Measurements from ENCODE around the gene TMEM179. TPM values are rescaled to one million over a fixed set of nuclear protein-coding genes. Genes with fewer than 3 reads are reported as not detected.

TMEM179 gene
- polyA plus RNA-seq, 6 donors from 2014 or later, result not detected

- H3K27ac Mint-ChIP-seq, result peak overlapping the region in 1 of 6 donors; percentile 32
- peaks cover 16 to 46% (median 25%) of the 10 kb centered on the region in 3 donors for H3K27me3 Mint-ChIP-seq
- no peak overlapping the region for H3K4me3 Mint-ChIP-seq
- DNase-seq (no peak), ATAC-seq (ENCODE audit: low read depth in 2 of 2) (no peak)
- H3K4me1 Mint-ChIP-seq, result no peaks in the 10 kb centered on the region
- peaks cover 0 to 8% (median 0%) of the 10 kb centered on the region in 7 donors for H3K9me3 Mint-ChIP-seq
- H3K36me3 Mint-ChIP-seq, result no peaks in the 10 kb centered on the region
These were observed 54.2 kb downstream of the TMEM179 start for GRCh38 chr14:104550340-104550860.

DNA sequence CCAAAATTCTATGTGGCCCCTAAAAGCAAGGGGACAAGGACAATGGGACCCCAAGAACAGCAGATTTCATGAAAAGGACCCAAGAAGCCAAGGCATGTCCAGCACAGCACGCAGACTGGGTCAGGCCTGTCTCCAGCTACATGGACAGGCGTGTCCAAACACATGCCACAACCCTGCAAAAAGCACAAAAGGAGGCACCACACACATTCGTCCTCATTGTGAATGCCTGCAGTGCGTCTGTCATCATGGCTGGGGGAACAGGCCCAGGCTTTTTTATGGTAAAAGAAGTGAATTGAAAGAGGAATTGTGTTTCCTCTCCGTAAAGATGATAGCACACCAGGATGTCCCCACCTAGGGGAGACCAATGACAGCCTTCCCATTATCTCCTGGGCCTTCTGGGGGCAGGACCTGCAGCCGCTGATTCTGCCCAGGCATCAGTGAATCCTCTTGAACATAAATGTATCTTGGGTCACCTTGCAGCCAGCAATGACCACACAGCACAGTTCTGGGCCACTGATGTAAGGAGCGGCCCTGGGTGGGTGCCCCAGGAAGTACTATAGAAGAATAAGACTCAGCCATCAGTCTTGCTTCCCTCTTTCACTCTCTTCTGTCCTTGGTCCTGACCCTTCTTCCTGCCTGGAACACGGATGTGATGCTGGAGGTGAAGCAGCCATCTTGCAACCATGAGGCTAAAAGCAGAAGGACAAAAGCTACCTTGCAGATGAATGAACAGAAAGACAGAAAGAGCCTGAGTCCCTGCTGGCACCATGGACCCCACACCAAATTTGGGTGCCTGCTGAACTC lies 54.8 kb downstream of the TMEM179 start:
- no peak for ATAC-seq (ENCODE audit: low read depth in 2 of 2)
- H3K9me3 Mint-ChIP-seq, result peaks cover 0 to 8% (median 0%) of the 10 kb centered on the region in 7 donors
- no peaks in the 10 kb centered on the region for H3K36me3 Mint-ChIP-seq
- peak overlapping the region in 1 of 6 donors; percentile 32 for H3K27ac Mint-ChIP-seq
- H3K4me3 Mint-ChIP-seq, result no peak overlapping the region
- peaks cover 20 to 53% (median 32%) of the 10 kb centered on the region in 3 donors for H3K27me3 Mint-ChIP-seq
- no peaks in the 10 kb centered on the region for H3K4me1 Mint-ChIP-seq
- no peak for DNase-seq

GRCh38 chr14:104548802-104549535 lies 55.6 kb downstream of the TMEM179 start:
- no peak overlapping the region for H3K4me3 Mint-ChIP-seq
- no peaks in the 10 kb centered on the region for H3K4me1 Mint-ChIP-seq
- H3K27me3 Mint-ChIP-seq, result peaks cover 24 to 59% (median 36%) of the 10 kb centered on the region in 3 donors
- DNase-seq (no peak), ATAC-seq (ENCODE audit: low read depth in 2 of 2) (no peak)
- H3K36me3 Mint-ChIP-seq, result no peaks in the 10 kb centered on the region
- H3K9me3 Mint-ChIP-seq, result peaks cover 0 to 8% (median 0%) of the 10 kb centered on the region in 7 donors
- no peak overlapping the region for H3K27ac Mint-ChIP-seq

DNA sequence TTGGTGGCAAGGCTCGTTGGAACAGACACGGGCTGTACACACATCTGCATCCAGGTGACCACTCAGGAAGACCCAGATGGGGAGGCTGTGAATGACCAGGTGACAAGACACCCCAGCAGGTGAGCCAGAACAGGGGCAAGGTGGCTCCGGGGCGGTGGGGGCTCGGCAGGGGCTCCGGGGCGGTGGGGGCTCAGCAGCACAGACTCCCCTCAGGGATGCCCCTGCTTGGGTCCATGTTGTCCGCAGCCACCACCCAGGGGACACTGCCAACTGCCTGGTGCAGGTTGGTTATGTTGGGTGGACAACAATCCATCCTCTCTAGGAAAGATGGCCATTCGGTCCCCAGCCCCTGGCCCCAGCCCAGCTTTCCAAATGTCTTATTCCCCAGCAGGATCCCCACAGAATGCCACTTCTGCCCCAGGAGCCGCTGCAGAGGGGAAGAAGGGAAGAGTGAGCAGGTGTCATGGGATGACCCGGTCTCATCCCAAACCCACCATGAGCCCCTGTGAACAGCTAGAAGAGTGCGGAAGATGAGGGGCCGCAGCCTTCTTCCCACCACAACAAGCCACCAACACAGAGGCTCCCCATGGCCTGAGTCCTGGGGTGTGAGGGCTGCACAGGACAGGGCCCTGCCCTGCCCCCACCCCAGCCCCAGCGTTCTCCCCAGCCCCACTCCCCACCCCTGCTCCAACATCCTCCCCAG lies 56.4 kb downstream of the TMEM179 start:
- H3K4me1 Mint-ChIP-seq, result no peaks in the 10 kb centered on the region
- H3K27ac Mint-ChIP-seq, result no peak overlapping the region
- DNase-seq (no peak), ATAC-seq (ENCODE audit: low read depth in 2 of 2) (no peak)
- no peaks in the 10 kb centered on the region for H3K36me3 Mint-ChIP-seq
- H3K9me3 Mint-ChIP-seq, result peaks cover 0 to 8% (median 0%) of the 10 kb centered on the region in 7 donors
- peaks cover 28 to 68% (median 36%) of the 10 kb centered on the region in 3 donors for H3K27me3 Mint-ChIP-seq
- no peak overlapping the region for H3K4me3 Mint-ChIP-seq

GRCh38 chr14:104547310-104547997 lies 57.1 kb downstream of the TMEM179 start:
- no peak overlapping the region for H3K27ac Mint-ChIP-seq
- DNase-seq (no peak), ATAC-seq (ENCODE audit: low read depth in 2 of 2) (no peak)
- peaks cover 34 to 69% (median 43%) of the 10 kb centered on the region in 3 donors for H3K27me3 Mint-ChIP-seq
- no peaks in the 10 kb centered on the region for H3K36me3 Mint-ChIP-seq
- no peak overlapping the region for H3K4me3 Mint-ChIP-seq
- peaks cover 0 to 8% (median 0%) of the 10 kb centered on the region in 7 donors for H3K9me3 Mint-ChIP-seq
- H3K4me1 Mint-ChIP-seq, result no peaks in the 10 kb centered on the region

GRCh38 chr14:104546591-104547309 lies 57.8 kb downstream of the TMEM179 start:
- H3K36me3 Mint-ChIP-seq, result no peaks in the 10 kb centered on the region
- DNase-seq (no peak), ATAC-seq (ENCODE audit: low read depth in 2 of 2) (no peak)
- H3K4me1 Mint-ChIP-seq, result no peaks in the 10 kb centered on the region
- peaks cover 0 to 8% (median 0%) of the 10 kb centered on the region in 7 donors for H3K9me3 Mint-ChIP-seq
- H3K27me3 Mint-ChIP-seq, result peaks cover 34 to 69% (median 50%) of the 10 kb centered on the region in 3 donors
- no peak overlapping the region for H3K4me3 Mint-ChIP-seq
- no peak overlapping the region for H3K27ac Mint-ChIP-seq

- H3K36me3 Mint-ChIP-seq, result no peaks in the 10 kb centered on the region
- no peak overlapping the region for H3K4me3 Mint-ChIP-seq
- H3K27ac Mint-ChIP-seq, result no peak overlapping the region
- peaks cover 0 to 8% (median 0%) of the 10 kb centered on the region in 7 donors for H3K9me3 Mint-ChIP-seq
- peaks cover 33 to 68% (median 51%) of the 10 kb centered on the region in 3 donors for H3K27me3 Mint-ChIP-seq
- no peak for DNase-seq
- no peaks in the 10 kb centered on the region for H3K4me1 Mint-ChIP-seq
- ATAC-seq (ENCODE audit: low read depth in 2 of 2), result no peak
These were observed 58.5 kb downstream of the TMEM179 start for GRCh38 chr14:104545942-104546501.

DNA sequence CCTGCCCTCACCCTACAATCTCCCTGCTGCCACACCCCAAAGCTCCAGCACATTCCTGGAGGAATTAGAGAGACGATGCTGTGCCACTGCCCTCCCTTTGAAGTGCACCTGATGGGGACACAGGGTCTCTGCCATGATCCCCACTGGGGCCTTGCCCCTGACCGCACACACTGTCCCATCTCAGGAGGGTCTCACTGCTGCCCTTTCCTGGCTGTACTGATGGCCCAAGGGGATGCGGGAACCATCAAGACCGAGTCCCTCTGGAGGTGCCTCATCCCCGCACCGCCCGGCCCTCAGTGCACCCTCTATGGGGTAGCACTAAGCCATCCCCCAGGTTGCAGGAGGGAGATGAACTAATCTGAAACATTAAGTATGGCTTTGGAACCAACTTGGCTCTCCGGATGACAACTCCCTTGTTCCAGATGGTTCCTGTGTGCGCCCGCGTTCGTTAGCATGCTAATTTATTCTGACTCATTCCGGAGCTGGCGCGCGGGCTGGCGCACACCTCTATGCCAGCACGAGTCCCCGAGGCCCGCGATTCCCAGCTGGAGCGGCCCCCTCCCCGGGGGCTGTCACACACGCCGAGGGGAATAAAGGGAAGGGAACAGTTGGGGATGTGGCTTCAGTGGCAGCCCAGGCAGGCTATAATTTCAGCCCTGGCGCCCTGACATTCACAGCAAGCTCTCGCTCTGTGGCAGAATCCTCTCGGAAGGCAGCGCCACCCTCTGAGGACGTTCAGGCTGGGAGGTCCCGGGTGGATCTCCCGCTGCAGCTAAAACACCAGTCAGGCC lies 59.2 kb downstream of the TMEM179 start:
- no peaks in the 10 kb centered on the region for H3K4me1 Mint-ChIP-seq

DNA sequence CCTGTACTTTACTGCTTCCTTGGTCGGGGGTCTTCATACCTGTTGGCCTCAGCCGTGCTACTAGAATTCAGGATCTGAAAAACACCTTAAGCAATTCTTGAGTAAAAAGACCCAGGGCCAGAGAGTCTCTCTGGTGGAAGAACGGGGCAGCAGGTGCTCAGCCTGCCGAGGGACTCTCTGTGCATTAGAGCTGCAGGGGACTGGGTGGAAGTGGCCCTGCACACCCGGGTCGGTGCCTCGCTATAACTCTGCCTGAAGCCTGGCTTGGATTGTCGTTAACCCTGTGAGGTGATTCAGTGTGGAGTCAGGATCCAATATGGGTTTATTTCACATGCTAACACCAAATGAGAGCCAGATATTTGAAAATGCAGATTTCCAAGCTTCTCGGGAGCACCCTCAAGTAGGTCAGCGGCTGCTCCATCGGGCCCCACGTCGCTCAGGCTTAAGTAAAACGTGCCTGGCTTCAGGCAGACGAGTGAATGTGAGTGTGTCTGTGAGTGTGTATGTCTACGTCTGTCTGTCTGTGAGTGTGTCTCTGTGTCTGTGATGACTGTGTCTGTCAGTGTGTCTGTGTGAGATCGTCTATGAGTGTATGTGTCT lies 60.1 kb downstream of the TMEM179 start:
- ATAC-seq (ENCODE audit: low read depth in 2 of 2) (no peak), DNase-seq (no peak)
- H3K4me1 Mint-ChIP-seq, result no peaks in the 10 kb centered on the region
- H3K4me3 Mint-ChIP-seq, result no peak overlapping the region
- no peaks in the 10 kb centered on the region for H3K9me3 Mint-ChIP-seq
- peaks cover 22 to 58% (median 44%) of the 10 kb centered on the region in 3 donors for H3K27me3 Mint-ChIP-seq
- no peak overlapping the region for H3K27ac Mint-ChIP-seq
- no peaks in the 10 kb centered on the region for H3K36me3 Mint-ChIP-seq

More for the DNA sequence above, 59.2 kb downstream of the TMEM179 start:
- H3K27me3 Mint-ChIP-seq, result peaks cover 27 to 64% (median 51%) of the 10 kb centered on the region in 3 donors
- H3K36me3 Mint-ChIP-seq, result no peaks in the 10 kb centered on the region
- H3K4me3 Mint-ChIP-seq, result no peak overlapping the region
- H3K9me3 Mint-ChIP-seq, result peaks cover 0 to 6% (median 0%) of the 10 kb centered on the region in 7 donors
- ATAC-seq (ENCODE audit: low read depth in 2 of 2) (no peak), DNase-seq (no peak)
- H3K27ac Mint-ChIP-seq, result no peak overlapping the region

DNA sequence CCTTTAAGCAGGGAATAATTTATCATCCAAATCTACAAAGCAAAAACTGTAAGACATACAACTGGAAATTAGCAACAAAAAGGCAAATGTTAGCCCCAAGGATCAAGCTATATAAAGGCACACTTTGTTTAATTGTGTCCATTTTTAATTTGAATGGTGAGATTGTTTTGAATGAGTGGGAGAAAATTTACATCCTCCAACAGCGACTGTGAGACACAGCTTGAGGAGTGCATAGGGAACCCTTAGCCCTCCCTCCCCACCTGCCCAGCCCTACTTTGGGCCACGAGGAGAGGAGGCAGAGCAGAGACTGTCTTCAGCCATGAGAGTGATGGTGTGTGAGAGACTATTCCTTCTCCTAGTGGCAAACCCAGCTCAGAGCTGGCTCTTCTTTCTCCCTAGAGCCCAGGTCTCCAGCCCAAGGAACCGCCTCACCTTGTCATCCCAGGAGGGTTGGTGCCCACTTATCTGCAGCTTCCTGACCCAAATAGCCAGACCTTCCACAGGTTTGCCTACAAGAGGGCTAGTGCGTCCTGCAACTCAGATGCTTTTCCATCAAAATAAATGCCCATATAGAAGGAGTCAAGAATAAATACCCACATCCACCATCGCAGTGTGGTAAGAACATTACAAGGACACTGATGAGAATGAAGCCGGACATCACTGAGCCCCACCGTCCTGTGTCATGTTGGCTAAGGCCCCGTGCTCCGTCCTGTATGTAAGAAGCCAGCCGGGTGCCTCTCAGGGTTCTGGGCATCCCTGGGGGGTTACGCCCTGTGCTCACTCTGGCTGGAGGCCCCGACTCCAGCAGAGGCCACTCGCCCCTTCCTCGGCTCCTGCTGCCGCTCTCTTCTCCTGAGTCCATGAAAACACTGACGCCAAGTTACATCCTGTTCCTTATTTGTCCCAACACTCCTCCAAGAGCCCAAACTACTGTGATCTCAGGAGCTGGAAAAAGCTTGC lies 61.4 kb downstream of the TMEM179 start:
- DNase-seq (no peak), ATAC-seq (ENCODE audit: low read depth in 2 of 2) (no peak)
- Mint-ChIP-seq H3K36me3 (no peaks in the 10 kb centered on the region), H3K4me3 (no peak overlapping the region), H3K27ac (peak overlapping the region in 1 of 6 donors; percentile 73), H3K4me1 (no peaks in the 10 kb centered on the region), H3K9me3 (no peaks in the 10 kb centered on the region), H3K27me3 (peaks cover 22 to 58% (median 44%) of the 10 kb centered on the region in 3 donors)

Measured in naive B cell (primary cell).